ENCODE measurements around the gene PADI1.

GRCh38 chr1:17163371-17163770, 41.6 kb upstream of the PADI1 start:
- TF ChIP-seq YY1 (IDR thresholded peaks at IDR 0.05; ENCODE audit: insufficient read depth, insufficient read length) (no peak), ZNF274 (IDR thresholded peaks at IDR 0.05; ENCODE audit: low read depth, low read length) (no peak)

Data from NT2/D1 (cell line).